HG03108 (cell line): ENCODE measurements around the gene CSTPP1.
"Not testable (repeated sequence)": the region's sequence is repeated elsewhere in the genome, so short reads cannot be mapped to it uniquely, and the experiment has no call there.

Experiments
- ATAC-seq: cut with Tn5 transposase; IDR thresholded peaks from one replicate; pipeline ENCODE4 v1.9.1; 2021; ENCODE audit warnings: moderate library complexity; ENCODE audit not compliant: unreplicated experiment

CSTPP1 gene

DNA sequence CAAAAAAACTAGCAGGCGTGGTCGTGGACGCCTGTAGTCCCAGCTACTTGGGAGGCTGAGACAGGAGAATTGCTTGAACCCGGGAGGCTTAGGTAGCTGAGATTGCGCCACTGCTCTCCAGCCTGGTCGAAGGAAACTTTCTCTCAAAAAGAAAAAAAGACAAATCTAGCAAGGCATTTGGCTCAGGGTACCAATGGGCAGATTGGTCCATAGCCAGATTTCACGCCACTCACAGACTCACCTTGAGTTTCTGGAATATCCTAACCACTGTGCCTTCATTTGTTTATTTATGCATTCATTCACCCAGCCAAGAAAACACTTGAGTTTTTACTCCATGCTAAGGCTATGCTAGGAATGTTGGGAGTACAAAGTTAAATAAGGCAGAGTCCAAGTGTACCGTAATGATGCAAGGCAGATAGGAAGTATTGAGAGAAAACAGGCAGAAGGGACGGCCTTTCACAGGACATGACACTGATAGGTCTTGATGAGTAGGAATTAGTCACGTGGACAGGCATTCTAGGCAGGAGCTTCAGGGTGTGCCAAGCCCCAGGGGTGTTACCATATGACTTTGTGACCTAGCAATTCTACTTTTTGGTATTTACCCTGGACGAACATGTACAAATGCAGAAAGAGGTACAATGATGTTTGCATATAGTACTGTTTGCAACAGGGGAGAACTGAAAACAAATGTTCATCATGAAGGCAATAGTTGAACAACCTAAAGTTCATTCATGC is 252.7 kb downstream of the CSTPP1 start:
- no peak for ATAC-seq

DNA sequence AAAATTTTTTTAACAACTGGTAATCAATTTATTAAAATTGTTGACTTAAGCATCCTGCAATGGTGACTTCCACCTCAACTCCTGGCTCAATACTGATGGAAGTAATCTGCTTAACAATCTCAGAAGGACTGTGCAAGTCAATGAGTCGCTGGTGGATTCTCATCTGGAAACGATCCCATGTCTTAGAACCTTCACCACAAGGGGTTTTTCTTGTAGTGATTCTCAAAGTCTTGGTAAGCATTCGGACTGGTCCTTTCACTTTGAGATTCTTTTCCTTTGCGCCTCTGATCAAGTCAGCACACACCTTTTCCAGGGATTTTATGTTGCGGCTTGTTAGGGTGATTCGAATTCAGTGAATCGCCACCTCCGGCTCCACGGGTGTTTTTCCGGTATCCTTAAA is 254.6 kb downstream of the CSTPP1 start:
- ATAC-seq: not testable (repeated sequence)

DNA sequence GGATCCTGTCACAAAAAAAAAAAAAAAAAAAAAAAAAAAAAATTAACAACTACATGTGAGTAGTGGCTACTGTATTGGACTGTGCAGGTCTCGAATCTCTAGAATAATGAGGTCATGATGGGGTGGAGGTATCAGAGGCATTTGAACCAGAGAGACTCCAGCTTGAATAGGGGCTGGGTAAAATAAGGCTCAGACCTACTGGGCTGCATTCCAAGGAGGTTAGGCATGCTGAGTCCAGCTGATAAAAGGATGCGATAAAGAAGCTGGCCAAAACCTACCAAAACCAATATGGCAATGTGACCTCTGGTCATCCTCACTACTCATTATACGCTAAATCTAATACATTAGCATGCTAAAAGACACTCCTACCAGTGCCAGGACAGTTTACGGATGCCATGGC is 255.6 kb downstream of the CSTPP1 start:
- no peak for ATAC-seq

GRCh38 chr11:47198161-47198560 is 261.6 kb downstream of the CSTPP1 start:
- ATAC-seq: not testable (repeated sequence)

DNA sequence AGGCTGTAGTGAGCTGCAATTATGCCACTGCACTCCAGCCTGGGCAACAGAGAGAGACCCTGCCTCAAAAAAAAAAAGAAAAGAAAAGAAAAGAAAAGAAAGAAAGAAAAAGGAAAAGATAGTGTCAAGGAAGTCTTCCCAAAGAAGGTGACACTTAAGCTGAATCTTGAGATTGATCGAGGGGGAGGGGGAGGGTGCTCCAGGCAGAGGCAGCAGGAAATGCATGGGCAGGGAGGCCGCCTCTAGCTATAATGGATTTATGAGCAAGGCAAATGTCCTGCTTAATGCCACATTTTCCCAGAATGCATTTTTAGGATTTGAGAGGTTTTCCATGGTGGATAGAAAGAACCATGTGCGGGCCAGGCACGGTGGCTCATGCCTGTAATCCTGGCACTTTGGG is 264.5 kb downstream of the CSTPP1 start:
- ATAC-seq: no peak

DNA sequence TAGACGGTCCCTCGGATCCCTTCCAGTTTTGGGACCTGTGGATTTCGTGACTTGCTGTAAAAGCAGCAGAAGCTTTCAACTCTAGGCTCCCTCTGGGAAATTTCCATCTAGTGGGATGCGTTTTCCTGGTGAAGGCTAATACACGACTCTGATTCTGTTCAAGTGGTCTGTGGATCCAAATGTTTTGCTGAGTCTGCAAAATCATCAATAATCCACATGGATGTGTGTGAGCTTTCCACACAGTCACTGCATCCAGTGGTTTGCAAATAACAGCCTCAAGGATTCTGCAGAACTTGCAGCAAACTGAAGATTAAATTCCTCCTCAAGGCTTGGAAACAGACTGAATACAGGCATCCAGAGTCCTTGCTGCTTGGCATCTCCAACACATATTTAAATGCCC is 266.0 kb downstream of the CSTPP1 start:
- no peak for ATAC-seq

- ATAC-seq: no peak
Observed at GRCh38 chr11:47204637-47204989, 268.1 kb downstream of the CSTPP1 start.

DNA sequence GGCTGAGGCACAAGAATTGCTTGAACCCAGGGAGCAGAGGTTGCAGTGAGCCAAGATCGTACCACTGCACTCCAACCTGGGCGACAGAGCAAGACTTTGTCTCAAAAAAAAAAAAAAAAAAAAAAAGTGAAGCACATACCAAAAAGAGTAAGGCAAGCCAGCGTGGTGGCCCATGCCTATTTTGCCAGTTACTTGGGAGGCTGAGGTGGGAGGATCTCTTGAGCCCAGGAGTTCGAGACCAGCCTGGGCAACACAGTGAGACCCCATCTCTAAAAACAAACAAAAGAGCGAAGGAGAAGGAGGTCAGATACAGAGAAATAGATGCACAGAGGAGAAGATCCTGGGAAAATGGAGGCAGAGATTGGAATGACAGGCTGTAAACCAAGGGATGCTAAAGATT is 270.0 kb downstream of the CSTPP1 start:
- not testable (repeated sequence) for ATAC-seq

DNA sequence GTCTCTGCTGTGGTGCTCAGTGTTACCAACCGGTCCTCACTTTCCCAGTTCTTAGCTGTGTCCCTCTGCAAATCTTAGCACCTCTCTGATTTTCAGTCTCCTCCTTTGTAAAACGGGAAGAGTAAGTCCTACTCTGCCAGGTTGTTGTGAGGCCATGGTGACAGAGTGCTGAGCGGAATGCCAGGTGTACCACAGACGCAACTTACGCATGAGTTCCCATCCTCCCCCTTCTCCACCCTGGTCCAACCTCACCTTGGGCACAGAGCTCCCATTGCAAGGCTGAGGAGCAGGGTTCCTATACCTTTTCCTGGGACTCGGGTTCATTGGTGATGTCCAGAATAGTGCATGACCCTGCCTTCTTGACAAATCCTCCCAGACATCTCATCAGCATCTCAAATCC is 270.9 kb downstream of the CSTPP1 start:
- ATAC-seq: no peak

GRCh38 chr11:47208008-47208552 is 271.5 kb downstream of the CSTPP1 start:
- not testable (repeated sequence) for ATAC-seq

DNA sequence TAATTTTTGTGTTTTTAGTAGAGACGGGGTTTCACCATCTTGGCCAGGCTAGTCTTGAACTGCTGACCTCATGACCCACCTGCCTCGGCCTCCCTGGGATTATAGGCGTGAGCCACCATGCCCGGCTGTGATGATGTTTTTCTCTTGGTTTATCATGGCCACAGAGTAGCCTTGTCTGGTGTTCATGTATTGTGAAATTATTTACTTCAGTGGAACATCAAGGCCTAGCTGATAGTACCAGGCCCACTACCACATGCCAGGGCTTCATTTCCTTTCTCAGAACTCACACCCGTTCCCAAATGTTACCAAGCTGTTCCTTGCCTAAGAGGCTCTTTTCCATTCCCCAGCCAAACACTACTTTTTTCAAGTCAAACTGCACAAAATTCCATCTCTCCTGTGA is 272.1 kb downstream of the CSTPP1 start:
- no peak for ATAC-seq
